GM12875 (cell line): ENCODE data around the gene PIP5K1B.

Experiments used
- H3K4me3 ChIP-seq: one replicate; pipeline ENCODE4 v1.5.1; 2011; ENCODE audit warnings: low read depth, low read length, control low read depth
- TF ChIP-seq, protein P1 (sequence below): IDR thresholded peaks from 2 replicates; pipeline ENCODE4 v1.5.1; 2011; ENCODE audit warnings: low read depth, mild to moderate bottlenecking, control low read depth, inconsistent platforms, low read length, moderate library complexity, borderline replicate concordance; ENCODE audit not compliant: insufficient read depth

PIP5K1B gene

DNA sequence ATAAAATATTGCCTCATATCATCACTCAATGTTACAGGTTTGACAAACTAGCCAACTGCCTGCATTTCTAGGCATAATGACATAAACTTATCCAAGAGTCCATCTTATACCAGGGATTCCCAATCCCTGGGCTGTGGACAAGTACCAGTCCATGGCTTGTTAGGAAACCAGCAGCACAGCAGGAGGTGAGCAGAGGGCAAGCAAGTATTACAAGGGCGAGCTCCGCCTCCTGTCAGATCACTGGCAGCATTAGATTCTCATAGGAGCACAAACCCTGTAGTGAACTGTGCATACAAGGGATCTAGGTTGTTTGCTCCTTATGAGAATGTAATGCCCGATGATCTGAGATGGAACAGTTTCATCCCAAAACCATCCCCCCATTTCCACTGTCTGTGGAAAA, 164.0 kb downstream of the PIP5K1B start:
- TF ChIP-seq, protein P1, sequence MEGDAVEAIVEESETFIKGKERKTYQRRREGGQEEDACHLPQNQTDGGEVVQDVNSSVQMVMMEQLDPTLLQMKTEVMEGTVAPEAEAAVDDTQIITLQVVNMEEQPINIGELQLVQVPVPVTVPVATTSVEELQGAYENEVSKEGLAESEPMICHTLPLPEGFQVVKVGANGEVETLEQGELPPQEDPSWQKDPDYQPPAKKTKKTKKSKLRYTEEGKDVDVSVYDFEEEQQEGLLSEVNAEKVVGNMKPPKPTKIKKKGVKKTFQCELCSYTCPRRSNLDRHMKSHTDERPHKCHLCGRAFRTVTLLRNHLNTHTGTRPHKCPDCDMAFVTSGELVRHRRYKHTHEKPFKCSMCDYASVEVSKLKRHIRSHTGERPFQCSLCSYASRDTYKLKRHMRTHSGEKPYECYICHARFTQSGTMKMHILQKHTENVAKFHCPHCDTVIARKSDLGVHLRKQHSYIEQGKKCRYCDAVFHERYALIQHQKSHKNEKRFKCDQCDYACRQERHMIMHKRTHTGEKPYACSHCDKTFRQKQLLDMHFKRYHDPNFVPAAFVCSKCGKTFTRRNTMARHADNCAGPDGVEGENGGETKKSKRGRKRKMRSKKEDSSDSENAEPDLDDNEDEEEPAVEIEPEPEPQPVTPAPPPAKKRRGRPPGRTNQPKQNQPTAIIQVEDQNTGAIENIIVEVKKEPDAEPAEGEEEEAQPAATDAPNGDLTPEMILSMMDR: no peak
- no peak overlapping the region for H3K4me3 ChIP-seq

DNA sequence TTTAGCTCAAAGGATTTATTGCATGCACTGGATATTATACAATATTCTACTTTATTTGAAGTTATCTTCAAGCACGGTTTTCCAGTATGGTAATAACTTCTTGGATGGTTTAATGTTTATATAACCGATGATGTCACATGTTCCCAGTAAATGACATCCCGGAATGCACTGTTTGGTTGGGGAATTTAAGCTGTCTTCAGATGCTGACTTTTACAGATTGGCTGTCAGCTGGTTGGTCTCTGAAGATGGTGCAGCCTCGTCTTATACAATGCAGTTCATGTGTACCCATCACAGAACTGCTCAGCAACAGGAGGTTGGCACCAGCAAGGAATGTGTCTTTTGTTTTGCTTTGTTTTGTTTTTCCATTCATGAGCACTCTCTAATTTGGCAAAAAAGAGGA, 165.0 kb downstream of the PIP5K1B start:
- H3K4me3 ChIP-seq: no peak overlapping the region
- TF ChIP-seq, protein P1: no peak

DNA sequence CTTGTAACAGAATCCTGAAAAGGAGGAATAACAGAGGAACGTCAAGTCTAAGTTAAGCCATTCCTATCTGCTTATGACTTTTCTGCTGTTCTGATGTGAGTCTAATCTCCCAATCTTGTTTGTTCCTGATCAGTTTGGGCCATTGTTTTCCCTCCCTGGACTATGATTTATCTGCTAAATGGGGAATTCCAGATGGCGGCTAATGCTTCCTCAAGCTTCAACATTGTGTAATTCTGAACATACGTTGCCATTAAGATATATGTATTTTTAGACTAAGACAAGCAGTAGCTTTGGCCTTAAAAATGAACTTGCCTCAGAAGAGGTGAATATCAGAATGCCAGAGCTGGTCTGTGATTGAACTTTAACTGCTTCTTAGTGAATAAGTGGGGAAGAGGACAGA, 166.2 kb downstream of the PIP5K1B start:
- H3K4me3 ChIP-seq: no peak overlapping the region
- TF ChIP-seq, protein P1: no peak

DNA sequence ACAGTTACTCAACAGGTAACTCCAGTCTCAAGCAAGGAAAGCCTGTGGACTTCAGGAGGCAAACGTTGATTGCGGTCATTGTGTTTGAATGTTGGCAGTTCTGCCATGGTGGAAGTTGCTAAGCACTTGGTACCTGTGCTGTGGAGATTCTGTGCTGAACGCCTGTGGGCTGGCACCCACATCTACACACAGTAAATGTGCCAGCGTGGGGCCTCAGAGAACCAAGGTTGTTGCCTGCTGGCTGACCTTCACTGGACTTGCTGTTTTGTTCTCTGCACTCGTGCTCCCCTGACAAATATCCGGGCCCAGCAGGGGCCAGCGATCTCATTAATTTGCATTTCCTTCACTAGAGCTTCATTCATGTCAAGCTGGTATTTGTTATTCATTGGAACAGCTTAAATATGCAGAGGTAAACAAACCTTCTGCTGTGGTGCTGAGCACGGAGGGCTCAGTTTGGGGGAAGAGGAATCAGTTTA, 167.0 kb downstream of the PIP5K1B start:
- no peak overlapping the region for H3K4me3 ChIP-seq
- TF ChIP-seq, protein P1: no peak

DNA sequence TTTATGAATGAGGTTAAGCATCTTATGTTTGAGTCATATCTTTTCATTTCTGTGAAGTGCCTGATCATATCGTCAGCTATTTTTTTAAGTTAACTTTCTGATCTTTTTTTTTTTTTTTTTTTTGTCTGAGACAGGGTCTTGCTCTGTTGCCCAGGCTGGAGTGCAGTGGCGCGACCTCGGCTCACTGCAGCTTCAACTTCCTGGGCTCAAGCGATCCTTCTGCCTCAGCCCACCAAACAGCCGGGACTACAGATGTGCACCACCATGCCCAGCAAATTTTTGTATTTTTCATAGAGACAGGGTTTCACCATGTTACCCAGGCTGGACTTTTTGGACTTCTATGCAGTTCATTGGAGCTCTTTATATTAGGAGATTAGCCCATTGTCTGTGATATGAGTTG, 168.1 kb downstream of the PIP5K1B start:
- H3K4me3 ChIP-seq: no peak overlapping the region
- TF ChIP-seq, protein P1: no peak

DNA sequence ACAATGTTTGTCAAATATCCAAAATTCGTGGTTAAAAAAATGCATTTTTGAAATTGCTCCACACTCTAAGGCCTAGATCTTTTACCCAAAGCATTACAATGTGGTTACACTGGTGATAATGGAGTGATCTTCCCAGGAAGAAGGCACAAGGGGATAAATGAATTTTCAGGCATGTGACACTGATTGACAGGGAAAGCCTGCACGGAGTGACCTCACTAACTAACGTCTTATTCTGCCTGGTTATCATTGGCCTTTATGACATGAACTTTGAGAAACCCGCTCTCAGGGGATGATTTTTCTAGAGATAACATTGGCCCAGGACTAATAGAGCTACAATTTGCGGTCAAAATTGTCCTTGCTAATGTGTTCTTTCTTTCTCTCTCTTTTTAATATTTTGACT, 171.2 kb downstream of the PIP5K1B start:
- TF ChIP-seq, protein P1: no peak
- no peak overlapping the region for H3K4me3 ChIP-seq

DNA sequence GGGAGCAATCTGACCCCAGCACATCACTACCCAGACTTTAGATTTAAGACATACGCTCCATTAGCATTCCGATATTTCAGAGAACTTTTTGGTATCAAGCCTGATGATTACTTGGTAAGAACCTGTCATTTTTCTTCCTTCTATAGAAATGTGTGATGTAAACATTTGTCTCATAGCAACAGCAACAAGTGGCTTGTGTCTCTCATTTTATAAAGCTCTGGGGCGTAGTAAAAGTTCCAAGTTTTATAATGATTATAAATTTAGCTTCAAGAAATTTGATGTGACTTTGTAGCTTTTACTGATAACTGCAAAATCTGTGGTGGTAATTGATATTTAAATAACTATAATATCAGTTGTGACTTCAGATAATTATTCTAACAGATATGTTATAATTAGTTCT, 171.6 kb downstream of the PIP5K1B start:
- TF ChIP-seq, protein P1: no peak
- no peak overlapping the region for H3K4me3 ChIP-seq
